CD14-positive monocyte (primary cell): ENCODE measurements around the gene EPYC. TPM values are rescaled to one million over a fixed set of nuclear protein-coding genes. Genes with fewer than 3 reads are reported as not detected.

Experiments used
- DNase-seq, 3 donors: peaks; one replicate each; pipeline ENCODE4 v3.0.0-alpha.2; 2011 to 2022
- H2AFZ ChIP-seq: 2 replicates; pipeline ENCODE4 v1.6.0; 2012; ENCODE audit warnings: mild to moderate bottlenecking, low read depth, low read length, inconsistent platforms; ENCODE audit not compliant: insufficient read depth, poor library complexity, severe bottlenecking
- H3K27ac ChIP-seq, 2 donors: 1 replicate in 1 of 2; 2 replicates in 1 of 2; pipeline ENCODE4 v1.5.1; 2012 to 2013; ENCODE audit warnings: low read length in 2 of 2, control low read depth in 1 of 2, inconsistent platforms in 1 of 2, low read depth in 1 of 2, mild to moderate bottlenecking in 1 of 2
- H3K27me3 ChIP-seq, 2 donors: one replicate each; pipeline versions ENCODE4 v1.6.0 to v1.6.1; 2011 to 2013; ENCODE audit warnings: low read length in 2 of 2; ENCODE audit not compliant: control insufficient read depth in 2 of 2, insufficient read depth in 2 of 2
- H3K36me3 ChIP-seq, 2 donors: replicated peaks in 1 of 2; 1 replicate in 1 of 2; 2 replicates in 1 of 2; pipeline versions ENCODE4 v1.5.1 to v1.6.1; 2012 to 2013; ENCODE audit warnings: low read length in 2 of 2, control low read depth in 1 of 2, inconsistent platforms in 1 of 2, mild to moderate bottlenecking in 1 of 2; ENCODE audit not compliant: insufficient read depth in 2 of 2, control insufficient read depth in 1 of 2
- H3K4me1 ChIP-seq, 2 donors: 1 replicate in 1 of 2; 2 replicates in 1 of 2; pipeline versions ENCODE4 v1.5.1 to v1.6.1; 2012 to 2013; ENCODE audit warnings: low read length in 2 of 2, control low read depth in 1 of 2, inconsistent platforms in 1 of 2, mild to moderate bottlenecking in 1 of 2, moderate library complexity in 1 of 2; ENCODE audit not compliant: insufficient read depth in 2 of 2, control insufficient read depth in 1 of 2
- H3K4me2 ChIP-seq: replicated peaks from 2 replicates; pipeline ENCODE3; 2012; ENCODE audit warnings: low read length, moderate library complexity, mild to moderate bottlenecking; ENCODE audit not compliant: poor library complexity, severe bottlenecking; ENCODE audit errors: extremely low read depth
- H3K4me3 ChIP-seq, 3 experiments: fragments of 200-600 bp in 1 of 3; sonication (generic) in 1 of 3; replicated peaks in 1 of 3; 1 replicate in 2 of 3; 2 replicates in 1 of 3; pipeline ENCODE4 v1.5.1; 2011 to 2013; ENCODE audit warnings: low read length in 3 of 3, mild to moderate bottlenecking in 3 of 3, control low read depth in 2 of 3, low read depth in 2 of 3, inconsistent platforms in 1 of 3, moderate library complexity in 1 of 3
- H3K79me2 ChIP-seq: 2 replicates; pipeline ENCODE4 v1.6.0; 2012; ENCODE audit warnings: mild to moderate bottlenecking, control low read depth, inconsistent platforms, low read length, moderate library complexity; ENCODE audit not compliant: insufficient read depth
- H3K9ac ChIP-seq: 2 replicates; pipeline ENCODE4 v1.6.0; 2017; ENCODE audit warnings: low read length, mild to moderate bottlenecking; ENCODE audit not compliant: insufficient read depth, poor library complexity, severe bottlenecking
- H3K9me3 ChIP-seq, 2 donors: replicated peaks in 1 of 2; 1 replicate in 1 of 2; 2 replicates in 1 of 2; pipeline versions ENCODE4 v1.5.1 to v1.6.1; 2012 to 2013; ENCODE audit warnings: low read length in 2 of 2, control low read depth in 1 of 2; ENCODE audit not compliant: control insufficient read depth in 1 of 2, insufficient read depth in 1 of 2
- H4K20me1 ChIP-seq: 2 replicates; pipeline ENCODE4 v1.6.0; 2012; ENCODE audit warnings: mild to moderate bottlenecking, low read length, control low read depth, moderate library complexity; ENCODE audit not compliant: insufficient read depth
- H3K27ac Mint-ChIP-seq, 7 donors: one replicate each; pipeline ENCODE4 v1.8.0; 2020; ENCODE audit warnings: mild to moderate bottlenecking in 7 of 7, mixed read lengths in 7 of 7, moderate library complexity in 6 of 7, inconsistent platforms in 2 of 7
- H3K27me3 Mint-ChIP-seq, 3 donors: one replicate each; pipeline ENCODE4 v1.8.0; 2021 to 2022; ENCODE audit warnings: low read depth in 3 of 3, mild to moderate bottlenecking in 3 of 3, mixed read lengths in 3 of 3, moderate library complexity in 3 of 3, inconsistent platforms in 1 of 3
- H3K36me3 Mint-ChIP-seq, 2 donors: one replicate each; pipeline ENCODE4 v1.8.0; 2020; ENCODE audit warnings: mixed read lengths in 2 of 2, inconsistent platforms in 1 of 2, mild to moderate bottlenecking in 1 of 2
- H3K4me1 Mint-ChIP-seq: one replicate; pipeline ENCODE4 v1.8.0; 2020; ENCODE audit warnings: mild to moderate bottlenecking, mixed read lengths
- H3K4me3 Mint-ChIP-seq, 2 donors: one replicate each; pipeline ENCODE4 v1.8.0; 2020; ENCODE audit warnings: mild to moderate bottlenecking in 2 of 2, mixed read lengths in 2 of 2, moderate library complexity in 1 of 2
- H3K9me3 Mint-ChIP-seq, 7 donors: one replicate each; pipeline ENCODE4 v1.8.0; 2020 to 2022; ENCODE audit warnings: mixed read lengths in 7 of 7, mild to moderate bottlenecking in 6 of 7, moderate library complexity in 6 of 7, inconsistent platforms in 2 of 7
- CTCF ChIP-seq: fragments of 200-600 bp; IDR thresholded peaks from one replicate; pipeline ENCODE4 v1.8.0; 2022; ENCODE audit warnings: antibody characterized with exemption, mild to moderate bottlenecking
- WGBS: methylation state at CpG from one replicate; pipeline ENCODE4 v1.1.5; 2013; ENCODE audit warnings: missing lambda C conversion rate; ENCODE audit not compliant: insufficient coverage; 5-methylcytosine and 5-hydroxymethylcytosine counted together
- intact Hi-C, 2 donors: fragments of 100-400 bp; cut with micrococcal nuclease; formaldehyde crosslinking; loops; one replicate each; pipeline versions ENCODE4 v1.15.0 to v1.15.1; 2023
- polyA plus RNA-seq, 3 donors: library from polyadenylated mRNA; depleted of rRNA in 1 of 3; unstranded in 2 of 3; stranded (reverse) in 1 of 3; fragments of 300-500 nt in 2 of 3; fragments of >200 nt in 1 of 3; fragmentation: Illumina TruSeq in 2 of 3; gene quantifications; 1 replicate in 2 of 3; 2 replicates in 1 of 3; pipeline ENCODE4 v1.2.3, GENCODE V29; 2012 to 2021

EPYC gene
- polyA plus RNA-seq, 3 donors: not detected

- Histone ChIP-seq H2AFZ (no peak overlapping the region), H3K9me3 (no peaks in the 10 kb centered on the region), H3K4me2 (no peak overlapping the region), H3K36me3 (no peaks in the 10 kb centered on the region), H3K4me3 (no peak overlapping the region), H3K79me2 (no peaks in the 10 kb centered on the region), H3K27ac (no peak overlapping the region), H3K27me3 (no peaks in the 10 kb centered on the region), H3K9ac (no peak overlapping the region), H3K4me1 (no peaks in the 10 kb centered on the region), H4K20me1 (no peaks in the 10 kb centered on the region)
- H3K36me3 Mint-ChIP-seq: no peaks in the 10 kb centered on the region
- no peak for DNase-seq
- no peak overlapping the region for H3K27ac Mint-ChIP-seq
- no peak for TF ChIP-seq CTCF
- peaks cover 0 to 2% (median 1%) of the 10 kb centered on the region in 3 donors for H3K27me3 Mint-ChIP-seq
- no peaks in the 10 kb centered on the region for H3K4me1 Mint-ChIP-seq
- intact Hi-C loops: no loop called here
- no peak overlapping the region for H3K4me3 Mint-ChIP-seq
- H3K9me3 Mint-ChIP-seq: peaks cover 0 to 12% (median 3%) of the 10 kb centered on the region in 7 donors
- 85% methylated on average over 2 of the region's 5 CpGs for WGBS
These were observed 68.4 kb downstream of the EPYC start for GRCh38 chr12:90936230-90937005.

GRCh38 chr12:90925562-90925961 lies 79.2 kb downstream of the EPYC start:
- Histone ChIP-seq H4K20me1 (no peaks in the 10 kb centered on the region), H3K27ac (no peak overlapping the region), H3K36me3 (no peaks in the 10 kb centered on the region), H3K4me3 (no peak overlapping the region), H3K9ac (no peak overlapping the region), H3K27me3 (no peaks in the 10 kb centered on the region), H3K79me2 (no peaks in the 10 kb centered on the region), H3K4me2 (no peak overlapping the region), H2AFZ (no peak overlapping the region), H3K4me1 (no peaks in the 10 kb centered on the region), H3K9me3 (peaks cover 0 to 9% of the 10 kb centered on the region in 2 donors)
- Mint-ChIP-seq H3K27ac (no peak overlapping the region), H3K9me3 (peaks cover 3 to 14% (median 9%) of the 10 kb centered on the region in 7 donors), H3K4me3 (no peak overlapping the region), H3K4me1 (no peaks in the 10 kb centered on the region), H3K27me3 (peaks cover 0 to 1% (median 0%) of the 10 kb centered on the region in 3 donors), H3K36me3 (no peaks in the 10 kb centered on the region)
- intact Hi-C loops: no loop called here
- 100% methylated on average over 1 of the region's 5 CpGs for WGBS
- no peak for TF ChIP-seq CTCF
- no peak for DNase-seq
